IMR-90 (cell line): ENCODE results near the gene KCNH6. TPM values are rescaled to one million over a fixed set of nuclear protein-coding genes. Genes with fewer than 3 reads are reported as not detected.

ENCODE experiments used
- ATAC-seq: fragments of 200-7000 bp; cut with Tn5 transposase; 2 replicates; pipeline ENCODE4 v1.9.1; 2020; ENCODE audit warnings: low read depth, mild to moderate bottlenecking, moderate library complexity
- Bru-seq: library from RNA; stranded (reverse); fragments of 400-500 nt; gene quantifications from one replicate; lab custom pipeline; 2021; lab: Mats Ljungman, UMichigan
- BruChase-seq, 2 experiments: library from RNA; stranded (reverse); fragments of 400-500 nt; gene quantifications; one replicate each; lab custom pipeline; 2021; lab: Mats Ljungman, UMichigan
- BruUV-seq: library from RNA; stranded (reverse); fragments of 400-500 nt; replicated peaks from 2 replicates; lab custom pipeline; 2021; lab: Mats Ljungman, UMichigan
- CTCF ChIA-PET: fragments of 300-600 bp; formaldehyde crosslinking; extraction: SDS; loops from one replicate; lab custom pipeline; 2021; ENCODE audit warnings: antibody characterized with exemption; lab: Yijun Ruan, JAX
- POLR2A ChIA-PET: fragments of 300-600 bp; sonication (Branson Sonifier 250); formaldehyde crosslinking; loops from one replicate; lab custom pipeline; 2022; ENCODE audit warnings: antibody characterized with exemption; ENCODE audit not compliant: unreplicated experiment; lab: Charles Lee
- DNase-seq: peaks from one replicate; pipeline ENCODE4 v3.0.0; 2013
- H2AFZ ChIP-seq: replicated peaks from 2 replicates; pipeline ENCODE3; 2013; ENCODE audit warnings: low read length, mild to moderate bottlenecking; ENCODE audit not compliant: poor library complexity
- H2AK5ac ChIP-seq: 2 replicates; pipeline ENCODE4 v1.6.1; 2013; ENCODE audit warnings: low read depth, low read length, inconsistent platforms
- H2AK9ac ChIP-seq: replicated peaks from 2 replicates; pipeline ENCODE3; 2013; ENCODE audit warnings: mild to moderate bottlenecking, low read depth, low read length, moderate library complexity; ENCODE audit not compliant: poor library complexity
- H2BK120ac ChIP-seq: 2 replicates; pipeline ENCODE4 v1.6.1; 2013; ENCODE audit warnings: low read depth, low read length, inconsistent platforms
- H2BK15ac ChIP-seq: 3 replicates; pipeline ENCODE4 v1.6.1; 2013; ENCODE audit warnings: low read depth, low read length, inconsistent platforms
- H2BK20ac ChIP-seq: 2 replicates; pipeline ENCODE4 v1.6.1; 2013; ENCODE audit warnings: low read depth, mild to moderate bottlenecking, inconsistent platforms, low read length, moderate library complexity
- H2BK5ac ChIP-seq: 2 replicates; pipeline ENCODE4 v1.6.1; 2013; ENCODE audit warnings: mild to moderate bottlenecking, low read depth, low read length, inconsistent platforms; ENCODE audit not compliant: poor library complexity, severe bottlenecking
- H3K14ac ChIP-seq: replicated peaks from 2 replicates; pipeline ENCODE4 v1.6.1; 2013; ENCODE audit warnings: low read depth, low read length, inconsistent platforms
- H3K18ac ChIP-seq: 2 replicates; pipeline ENCODE4 v1.6.1; 2013; ENCODE audit warnings: low read depth, low read length, control low read depth
- H3K23ac ChIP-seq: 2 replicates; pipeline ENCODE4 v1.6.1; 2013; ENCODE audit warnings: low read depth, low read length, inconsistent platforms
- H3K27ac ChIP-seq: 2 replicates; pipeline ENCODE4 v1.5.1; 2013; ENCODE audit warnings: mild to moderate bottlenecking, control low read depth, low read length; ENCODE audit not compliant: insufficient read depth
- H3K27me3 ChIP-seq: 2 replicates; pipeline ENCODE4 v1.6.1; 2013; ENCODE audit warnings: low read length; ENCODE audit not compliant: control insufficient read depth, insufficient read depth
- H3K36me3 ChIP-seq: 2 replicates; pipeline ENCODE4 v1.6.1; 2013; ENCODE audit warnings: low read length, mixed read lengths; ENCODE audit not compliant: control insufficient read depth, insufficient read depth
- H3K4ac ChIP-seq: 2 replicates; pipeline ENCODE4 v1.6.1; 2013; ENCODE audit warnings: low read depth, low read length, inconsistent platforms
- H3K4me1 ChIP-seq: 2 replicates; pipeline ENCODE4 v1.6.1; 2013; ENCODE audit warnings: low read length, mixed read lengths; ENCODE audit not compliant: control insufficient read depth, insufficient read depth
- H3K4me2 ChIP-seq: 2 replicates; pipeline ENCODE4 v1.6.1; 2013; ENCODE audit warnings: low read depth, mild to moderate bottlenecking, control low read depth, low read length, moderate library complexity
- H3K4me3 ChIP-seq: 2 replicates; pipeline ENCODE4 v1.5.1; 2013; ENCODE audit warnings: low read depth, mild to moderate bottlenecking, control low read depth, low read length, moderate library complexity; ENCODE audit not compliant: insufficient read depth
- H3K56ac ChIP-seq: 2 replicates; pipeline ENCODE4 v1.6.1; 2013; ENCODE audit warnings: low read length, inconsistent platforms; ENCODE audit not compliant: insufficient read depth; ENCODE audit errors: extremely low read depth
- H3K79me1 ChIP-seq, 2 experiments: 2 replicates each; pipeline ENCODE4 v1.6.1; 2013; ENCODE audit warnings: low read length in 2 of 2, inconsistent platforms in 1 of 2, low read depth in 1 of 2
- H3K9ac ChIP-seq: 2 replicates; pipeline ENCODE4 v1.6.1; 2013; ENCODE audit warnings: low read depth, low read length, control low read depth
- H3K9me1 ChIP-seq: 2 replicates; pipeline ENCODE4 v1.6.1; 2013; ENCODE audit warnings: low read length, inconsistent platforms; ENCODE audit not compliant: insufficient read depth
- H3K9me3 ChIP-seq: 2 replicates; pipeline ENCODE4 v1.6.1; 2013; ENCODE audit warnings: low read length; ENCODE audit not compliant: control insufficient read depth, insufficient read depth
- H4K20me1 ChIP-seq: 2 replicates; pipeline ENCODE4 v1.6.1; 2013; ENCODE audit warnings: low read length, inconsistent platforms; ENCODE audit not compliant: insufficient read depth
- H4K5ac ChIP-seq: 2 replicates; pipeline ENCODE4 v1.6.1; 2013; ENCODE audit warnings: mild to moderate bottlenecking, low read depth, low read length, control low read depth
- H4K8ac ChIP-seq, 2 experiments: 2 replicates each; pipeline ENCODE4 v1.6.1; 2013; ENCODE audit warnings: low read depth in 2 of 2, low read length in 2 of 2, control low read depth in 1 of 2, inconsistent platforms in 1 of 2
- H4K91ac ChIP-seq: 2 replicates; pipeline ENCODE4 v1.6.1; 2013; ENCODE audit warnings: low read depth, low read length, inconsistent platforms; ENCODE audit not compliant: insufficient read depth
- CEBPB ChIP-seq: IDR thresholded peaks from 2 replicates; pipeline ENCODE4 v1.6.1; 2012; ENCODE audit warnings: low read depth, low read length, improper control_type of control experiment
- FOS ChIP-seq: fragments of 150-350 bp; IDR thresholded peaks from 2 replicates; pipeline ENCODE4 v1.6.1; 2016; ENCODE audit warnings: low read depth, low read length
- MAZ ChIP-seq: IDR thresholded peaks from 2 replicates; pipeline ENCODE4 v1.6.1; 2012; ENCODE audit warnings: low read depth, mild to moderate bottlenecking, low read length, improper control_type of control experiment, moderate library complexity, borderline replicate concordance
- POLR2A ChIP-seq: IDR thresholded peaks from 2 replicates; pipeline ENCODE4 v1.6.1; 2012; ENCODE audit warnings: mild to moderate bottlenecking, low read depth, low read length
- SMC3 ChIP-seq: fragments of 150-350 bp; IDR thresholded peaks from 2 replicates; pipeline ENCODE4 v1.6.1; 2016; ENCODE audit warnings: low read depth, mild to moderate bottlenecking, antibody characterized with exemption, low read length, moderate library complexity
- WGBS, 2 experiments: methylation state at CpG; one replicate each; pipeline versions ENCODE4 v1.1.5 to v1.1.7; 2013; ENCODE audit warnings: missing lambda C conversion rate in 2 of 2; ENCODE audit not compliant: insufficient read length in 1 of 2; ENCODE audit errors: extremely low coverage in 2 of 2; 5-methylcytosine and 5-hydroxymethylcytosine counted together
- dilution Hi-C: fragments of 300-500 bp; cut with HindIII; formaldehyde crosslinking; loops from one replicate; pipeline ENCODE4 v1.14.3; 2018; ENCODE audit warnings: low sequenced_read_pairs; ENCODE audit not compliant: unreplicated experiment
- in situ Hi-C: fragments of 300-500 bp; cut with MboI; formaldehyde crosslinking; loops from 3 replicates; pipeline ENCODE4 v1.14.3; 2019; ENCODE audit warnings: low sequenced_read_pairs, inconsistent platforms, mixed read lengths
- intact Hi-C: fragments of 100-400 bp; cut with micrococcal nuclease; formaldehyde crosslinking; loops from 2 replicates; pipeline ENCODE4 v1.10.0; 2022
- long read RNA-seq: library from polyadenylated mRNA; unstranded; transcript quantifications from one replicate; pipeline ENCODE4 v2.0.0, GENCODE V29; 2021; ENCODE audit not compliant: unreplicated experiment
- polyA plus RNA-seq, 3 experiments: library from polyadenylated mRNA; depleted of rRNA; stranded (reverse); fragments of >200 nt; gene quantifications; 2 replicates each; pipeline ENCODE4 v1.2.3, GENCODE V29; 2012; ENCODE audit warnings: low replicate concordance in 1 of 3
- total RNA-seq: library from RNA; depleted of rRNA; stranded (reverse); fragments of >200 nt; gene quantifications from 2 replicates; pipeline ENCODE4 v1.2.3, GENCODE V29; 2012; rRNA removed
- TF ChIP-seq, protein P1 (sequence below): fragments of 150-350 bp; IDR thresholded peaks from 2 replicates; pipeline ENCODE4 v1.6.1; 2017; ENCODE audit warnings: mild to moderate bottlenecking, antibody characterized with exemption, low read length, low read depth

The KCNH6 gene, protein sequence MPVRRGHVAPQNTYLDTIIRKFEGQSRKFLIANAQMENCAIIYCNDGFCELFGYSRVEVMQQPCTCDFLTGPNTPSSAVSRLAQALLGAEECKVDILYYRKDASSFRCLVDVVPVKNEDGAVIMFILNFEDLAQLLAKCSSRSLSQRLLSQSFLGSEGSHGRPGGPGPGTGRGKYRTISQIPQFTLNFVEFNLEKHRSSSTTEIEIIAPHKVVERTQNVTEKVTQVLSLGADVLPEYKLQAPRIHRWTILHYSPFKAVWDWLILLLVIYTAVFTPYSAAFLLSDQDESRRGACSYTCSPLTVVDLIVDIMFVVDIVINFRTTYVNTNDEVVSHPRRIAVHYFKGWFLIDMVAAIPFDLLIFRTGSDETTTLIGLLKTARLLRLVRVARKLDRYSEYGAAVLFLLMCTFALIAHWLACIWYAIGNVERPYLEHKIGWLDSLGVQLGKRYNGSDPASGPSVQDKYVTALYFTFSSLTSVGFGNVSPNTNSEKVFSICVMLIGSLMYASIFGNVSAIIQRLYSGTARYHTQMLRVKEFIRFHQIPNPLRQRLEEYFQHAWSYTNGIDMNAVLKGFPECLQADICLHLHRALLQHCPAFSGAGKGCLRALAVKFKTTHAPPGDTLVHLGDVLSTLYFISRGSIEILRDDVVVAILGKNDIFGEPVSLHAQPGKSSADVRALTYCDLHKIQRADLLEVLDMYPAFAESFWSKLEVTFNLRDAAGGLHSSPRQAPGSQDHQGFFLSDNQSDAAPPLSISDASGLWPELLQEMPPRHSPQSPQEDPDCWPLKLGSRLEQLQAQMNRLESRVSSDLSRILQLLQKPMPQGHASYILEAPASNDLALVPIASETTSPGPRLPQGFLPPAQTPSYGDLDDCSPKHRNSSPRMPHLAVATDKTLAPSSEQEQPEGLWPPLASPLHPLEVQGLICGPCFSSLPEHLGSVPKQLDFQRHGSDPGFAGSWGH
- total RNA-seq (0.18 and 0.28 TPM in 2 replicates), polyA plus RNA-seq (2012; rRNA removed) (0.17 and 0.32 TPM in 2 replicates), Bru-seq, nascent RNA (percentile 7 among the genes with signal in this experiment), BruChase-seq, experiment 1, labeled RNA remaining after a 6-hour chase (percentile 3 among the genes with signal in this experiment), BruChase-seq, experiment 2, labeled RNA remaining after a 2-hour chase (percentile 4 among the genes with signal in this experiment)
- 0.17 and 0.26 TPM in 2 replicates for polyA plus RNA-seq (2012; cell fraction: cytosol; rRNA removed)
- 0.34 and 1.2 TPM in 2 replicates for polyA plus RNA-seq (2012; cell fraction: nucleus; rRNA removed; ENCODE audit: low replicate concordance)
- long read RNA-seq: 0 reads

- no peak within 1 kb of the TSS for H3K18ac ChIP-seq
- H3K9me1 ChIP-seq: 0 out of 2 replicates have a peak, but pooled peaks cover 4% of the 10 kb centered on the region
- CTCF ChIA-PET: no interaction called here
- dilution Hi-C loops (no loop called here), in situ Hi-C loops (no loop called here), intact Hi-C loops (no loop called here)
- H3K4me1 ChIP-seq: 0 out of 2 replicates have a peak, but pooled peaks cover 1% of the 10 kb centered on the region
- no peak within 1 kb of the TSS for H3K56ac ChIP-seq
- H4K91ac ChIP-seq: no peak within 1 kb of the TSS
- no peak within 1 kb of the TSS for H3K14ac ChIP-seq
- WGBS, 2 experiments: 5% methylated on average over 7 of the region's 38 CpGs; no CpG with 5 or more reads in 1 of the 2 experiments
- H3K23ac ChIP-seq: no peak within 1 kb of the TSS
- H3K79me1 ChIP-seq: no peaks in the 10 kb centered on the region
- H3K9ac ChIP-seq: no peak within 1 kb of the TSS
- DNase-seq: no peak
- peak within 1 kb of the TSS; percentile 76 for H3K4me2 ChIP-seq
- no peak for ATAC-seq
- no peak within 1 kb of the TSS for H2BK5ac ChIP-seq
- no peak within 1 kb of the TSS for H2AK5ac ChIP-seq
- no peak for TF ChIP-seq FOS
- no peak for TF ChIP-seq CEBPB
- TF ChIP-seq POLR2A: no peak
- no peak for TF ChIP-seq SMC3
- TF ChIP-seq, protein P1, sequence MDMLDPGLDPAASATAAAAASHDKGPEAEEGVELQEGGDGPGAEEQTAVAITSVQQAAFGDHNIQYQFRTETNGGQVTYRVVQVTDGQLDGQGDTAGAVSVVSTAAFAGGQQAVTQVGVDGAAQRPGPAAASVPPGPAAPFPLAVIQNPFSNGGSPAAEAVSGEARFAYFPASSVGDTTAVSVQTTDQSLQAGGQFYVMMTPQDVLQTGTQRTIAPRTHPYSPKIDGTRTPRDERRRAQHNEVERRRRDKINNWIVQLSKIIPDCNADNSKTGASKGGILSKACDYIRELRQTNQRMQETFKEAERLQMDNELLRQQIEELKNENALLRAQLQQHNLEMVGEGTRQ: no peak
- TF ChIP-seq MAZ: no peak
- H3K36me3 ChIP-seq: no peaks in the 10 kb centered on the region
- no peak within 1 kb of the TSS for H2BK15ac ChIP-seq
- no peak within 1 kb of the TSS for H4K8ac ChIP-seq
- H2AFZ ChIP-seq: peak within 1 kb of the TSS; percentile 79
- H2AK9ac ChIP-seq: no peak within 1 kb of the TSS
- no peak within 1 kb of the TSS for H2BK120ac ChIP-seq
- peaks cover 49% of the 10 kb centered on the region for H3K27me3 ChIP-seq
- BruUV-seq: no TSS peak
- no peak within 1 kb of the TSS for H3K4ac ChIP-seq
- no peak within 1 kb of the TSS for H3K27ac ChIP-seq
- no peak within 1 kb of the TSS for H2BK20ac ChIP-seq
- peak within 1 kb of the TSS; percentile 41; the same call in 1 of the 2 replicates for H3K4me3 ChIP-seq
- H3K9me3 ChIP-seq: no peaks in the 10 kb centered on the region
- no peak within 1 kb of the TSS for H4K5ac ChIP-seq
- POLR2A ChIA-PET: no interaction called here
- H4K20me1 ChIP-seq: peaks cover 5% of the 10 kb centered on the region; the same call in 1 of the 2 replicates
These were observed at the start of gene KCNH6 for GRCh38 chr17:63523253-63523855. Gene KCNH6 (plus strand): TSS chr17:63523358. CDS start chr17:63523414, 56 bp downstream.
